NCI-H2227 treated with DMSO at 0.1 percent for 48 hours (cell line): ENCODE measurements around the gene PRRT1.
"Not testable (repeated sequence)": the region's sequence is repeated elsewhere in the genome, so short reads cannot be mapped to it uniquely, and the experiment has no call there.

Source experiments
- DNase-seq: peaks from one replicate; lab custom pipeline; 2025; lab: John Stamatoyannopoulos, UW

PRRT1 gene

GRCh38 chr6:32187725-32188380 lies 36.1 kb upstream of the PRRT1 start:
- not testable (repeated sequence) for DNase-seq

- DNase-seq, result no peak
Observed at GRCh38 chr6:32187009-32187709, 35.4 kb upstream of the PRRT1 start.

- DNase-seq, result not testable (repeated sequence)
Observed at GRCh38 chr6:32186151-32186840, 34.6 kb upstream of the PRRT1 start.

- peak; percentile 35 for DNase-seq
Observed at GRCh38 chr6:32185681-32186131, 34.0 kb upstream of the PRRT1 start.

- DNase-seq, result no peak
Observed at GRCh38 chr6:32184084-32184640, 32.4 kb upstream of the PRRT1 start, which contains the start of gene AGER. Gene AGER (minus strand): TSS chr6:32184253. CDS start chr6:32184222, 31 bp downstream.

- no peak for DNase-seq
Observed at GRCh38 chr6:32183483-32184083, 31.8 kb upstream of the PRRT1 start.

GRCh38 chr6:32183030-32183429 lies 31.3 kb upstream of the PRRT1 start:
- DNase-seq, result no peak

GRCh38 chr6:32182555-32182981 lies 30.8 kb upstream of the PRRT1 start:
- DNase-seq, result no peak

GRCh38 chr6:32181915-32182529 lies 30.3 kb upstream of the PRRT1 start:
- DNase-seq, result no peak

- DNase-seq, result no peak
Observed at GRCh38 chr6:32181148-32181702, 29.5 kb upstream of the PRRT1 start.

GRCh38 chr6:32179766-32180405 lies 28.1 kb upstream of the PRRT1 start:
- no peak for DNase-seq

GRCh38 chr6:32178547-32179440 lies 27.1 kb upstream of the PRRT1 start:
- no peak for DNase-seq

GRCh38 chr6:32177788-32178546 lies 26.2 kb upstream of the PRRT1 start, which contains the start of gene RNF5:
Gene RNF5 (plus strand): TSS chr6:32178405. CDS start chr6:32178512, 107 bp downstream.
- peak; percentile 100 for DNase-seq

GRCh38 chr6:32177183-32177787 lies 25.5 kb upstream of the PRRT1 start:
- no peak for DNase-seq

- peak; percentile 57 for DNase-seq
Observed at GRCh38 chr6:32176476-32177182, 24.9 kb upstream of the PRRT1 start.

GRCh38 chr6:32175711-32176475 lies 24.2 kb upstream of the PRRT1 start, which contains the start of gene AGPAT1:
Gene AGPAT1 (minus strand): TSS chr6:32176084. CDS start chr6:32171496, 4,588 bp downstream.
- peak; percentile 94 for DNase-seq

GRCh38 chr6:32175322-32175710 lies 23.6 kb upstream of the PRRT1 start:
- DNase-seq, result no peak
